Osteoblast (primary cell): Measurements from ENCODE around the gene OCA2. TPM values are rescaled to one million over a fixed set of nuclear protein-coding genes. Genes with fewer than 3 reads are reported as not detected.

Experiments
- DNase-seq: peaks from one replicate; pipeline ENCODE4 v3.0.0; 2011; ENCODE audit warnings: low spot score, mixed read lengths; ENCODE audit not compliant: insufficient read length; ENCODE audit errors: missing footprints
- H2AFZ ChIP-seq: 2 replicates; pipeline ENCODE4 v1.6.0; 2011; ENCODE audit warnings: mild to moderate bottlenecking, low read length
- H3K27ac ChIP-seq: 2 replicates; pipeline ENCODE4 v1.5.1; 2011; ENCODE audit warnings: mild to moderate bottlenecking, low read depth, low read length, moderate library complexity
- H3K27me3 ChIP-seq: 2 replicates; pipeline ENCODE4 v1.6.0; 2012; ENCODE audit warnings: mild to moderate bottlenecking, control low read depth, inconsistent platforms, low read length, moderate library complexity; ENCODE audit not compliant: insufficient read depth
- H3K36me3 ChIP-seq: 2 replicates; pipeline ENCODE4 v1.5.1; 2011; ENCODE audit warnings: mild to moderate bottlenecking, low read length, control low read depth, moderate library complexity; ENCODE audit not compliant: insufficient read depth
- H3K4me1 ChIP-seq: 2 replicates; pipeline ENCODE4 v1.5.1; 2011; ENCODE audit warnings: mild to moderate bottlenecking, low read length, control low read depth, moderate library complexity; ENCODE audit not compliant: insufficient read depth
- H3K4me2 ChIP-seq: 2 replicates; pipeline ENCODE4 v1.6.0; 2011; ENCODE audit warnings: mild to moderate bottlenecking, low read length; ENCODE audit not compliant: insufficient read depth
- H3K4me3 ChIP-seq: fragments of 200-600 bp; sonication (generic); 3 replicates; pipeline ENCODE4 v1.5.1; 2012; ENCODE audit warnings: mild to moderate bottlenecking, low read length, inconsistent platforms; ENCODE audit not compliant: insufficient read depth
- H3K79me2 ChIP-seq: 2 replicates; pipeline ENCODE4 v1.6.0; 2012; ENCODE audit warnings: mild to moderate bottlenecking, low read length, control low read depth, inconsistent platforms; ENCODE audit not compliant: insufficient read depth
- H3K9me3 ChIP-seq: 2 replicates; pipeline ENCODE4 v1.5.1; 2011; ENCODE audit warnings: low read depth, low read length, control low read depth
- H4K20me1 ChIP-seq: 2 replicates; pipeline ENCODE4 v1.6.0; 2012; ENCODE audit warnings: mild to moderate bottlenecking, low read length, control low read depth; ENCODE audit not compliant: insufficient read depth
- total RNA-seq: library from RNA; depleted of rRNA; stranded (reverse); fragments of >200 nt; gene quantifications from 2 replicates; pipeline ENCODE4 v1.2.3, GENCODE V29; 2012
- TF ChIP-seq, protein P1 (sequence below): IDR thresholded peaks from 2 replicates; pipeline ENCODE4 v1.5.1; 2011; ENCODE audit warnings: mild to moderate bottlenecking, low read depth, low read length, moderate library complexity; ENCODE audit errors: extremely low read depth

The OCA2 gene
- total RNA-seq, 1 donor: not detected

DNA sequence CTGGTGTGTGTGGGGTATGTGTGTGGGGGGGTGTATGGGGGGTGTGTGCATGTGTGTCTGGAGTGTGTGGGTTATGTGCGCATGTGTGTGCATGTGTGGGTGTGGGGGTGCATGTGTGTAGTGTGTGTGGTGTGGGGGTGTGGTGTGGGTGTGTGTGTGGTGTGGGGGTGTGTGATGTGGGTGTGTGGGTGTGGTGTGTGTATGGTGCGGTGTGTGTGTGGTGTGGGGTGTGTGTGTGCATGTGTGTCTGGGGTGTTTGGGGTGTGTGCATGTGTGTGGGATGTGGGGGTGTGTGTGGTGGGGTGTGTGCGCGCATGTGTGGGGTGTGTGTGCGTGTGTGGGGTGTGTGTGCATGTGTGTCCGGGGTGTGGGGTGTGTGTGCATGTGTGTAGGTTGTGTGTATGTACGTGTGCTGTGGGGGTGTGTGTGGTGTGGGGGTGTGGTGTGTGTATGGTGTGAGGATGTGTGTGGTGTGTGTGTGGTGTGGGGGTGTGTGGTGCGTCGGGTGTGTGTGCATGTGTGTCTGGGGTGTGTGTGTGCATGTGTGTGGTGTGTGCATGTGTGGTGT lies 6.2 kb upstream of the OCA2 start:
- peaks cover 3% of the 10 kb centered on the region for H3K27me3 ChIP-seq
- no peaks in the 10 kb centered on the region for H3K9me3 ChIP-seq
- no peaks in the 10 kb centered on the region for H3K4me1 ChIP-seq
- H2AFZ ChIP-seq: no peak overlapping the region
- no peak overlapping the region for H3K4me3 ChIP-seq
- no peak overlapping the region for H3K27ac ChIP-seq
- no peak overlapping the region for H3K4me2 ChIP-seq
- no peaks in the 10 kb centered on the region for H3K36me3 ChIP-seq
- TF ChIP-seq, protein P1, sequence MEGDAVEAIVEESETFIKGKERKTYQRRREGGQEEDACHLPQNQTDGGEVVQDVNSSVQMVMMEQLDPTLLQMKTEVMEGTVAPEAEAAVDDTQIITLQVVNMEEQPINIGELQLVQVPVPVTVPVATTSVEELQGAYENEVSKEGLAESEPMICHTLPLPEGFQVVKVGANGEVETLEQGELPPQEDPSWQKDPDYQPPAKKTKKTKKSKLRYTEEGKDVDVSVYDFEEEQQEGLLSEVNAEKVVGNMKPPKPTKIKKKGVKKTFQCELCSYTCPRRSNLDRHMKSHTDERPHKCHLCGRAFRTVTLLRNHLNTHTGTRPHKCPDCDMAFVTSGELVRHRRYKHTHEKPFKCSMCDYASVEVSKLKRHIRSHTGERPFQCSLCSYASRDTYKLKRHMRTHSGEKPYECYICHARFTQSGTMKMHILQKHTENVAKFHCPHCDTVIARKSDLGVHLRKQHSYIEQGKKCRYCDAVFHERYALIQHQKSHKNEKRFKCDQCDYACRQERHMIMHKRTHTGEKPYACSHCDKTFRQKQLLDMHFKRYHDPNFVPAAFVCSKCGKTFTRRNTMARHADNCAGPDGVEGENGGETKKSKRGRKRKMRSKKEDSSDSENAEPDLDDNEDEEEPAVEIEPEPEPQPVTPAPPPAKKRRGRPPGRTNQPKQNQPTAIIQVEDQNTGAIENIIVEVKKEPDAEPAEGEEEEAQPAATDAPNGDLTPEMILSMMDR: no peak
- H4K20me1 ChIP-seq: no peaks in the 10 kb centered on the region
- no peak for DNase-seq
- H3K79me2 ChIP-seq: no peaks in the 10 kb centered on the region

DNA sequence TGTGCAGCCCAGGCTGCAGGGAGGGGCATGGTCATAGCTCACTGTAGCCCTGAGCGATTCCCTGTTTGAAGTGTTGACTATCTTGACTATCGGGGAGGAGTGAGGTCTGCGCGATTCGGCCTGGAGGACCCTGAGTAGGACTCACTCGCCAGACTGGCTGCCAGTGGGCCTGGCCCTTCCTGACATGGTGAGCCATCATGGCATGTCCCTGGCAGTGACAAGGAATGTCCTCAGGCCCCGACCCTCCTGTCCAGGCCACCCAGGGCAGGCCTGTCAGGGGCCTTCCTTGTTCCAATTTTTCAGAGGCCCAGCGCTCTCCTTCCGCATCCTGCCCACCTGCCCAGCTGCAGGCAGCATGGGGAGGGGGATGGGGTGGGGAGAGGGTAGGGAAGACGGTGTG lies 5.2 kb upstream of the OCA2 start:
- TF ChIP-seq, protein P1: no peak
- H3K9me3 ChIP-seq: no peaks in the 10 kb centered on the region

DNA sequence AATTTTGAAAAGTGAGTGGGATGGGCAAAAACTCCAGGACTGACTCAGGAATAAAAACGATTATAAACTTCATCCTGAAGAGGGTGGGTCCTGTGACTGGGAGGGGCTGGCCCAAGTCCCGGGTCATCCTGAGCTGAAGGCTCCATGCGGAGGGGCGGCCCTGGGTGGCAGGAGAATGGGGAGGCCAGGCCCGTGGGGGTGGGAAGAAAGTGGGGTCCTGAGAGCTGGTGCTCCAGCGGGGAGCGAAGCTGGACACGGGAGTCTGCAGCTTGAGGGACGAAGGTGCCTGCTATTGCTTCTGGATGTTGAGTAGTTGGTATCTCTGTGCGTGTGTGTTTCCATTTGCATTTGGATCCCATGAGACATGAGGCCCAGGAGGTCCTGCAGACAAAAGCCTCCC lies 4.7 kb upstream of the OCA2 start:
- TF ChIP-seq, protein P1: no peak
- peak; percentile 45 for DNase-seq
- no peak overlapping the region for H2AFZ ChIP-seq
- H3K36me3 ChIP-seq: no peaks in the 10 kb centered on the region
- H3K4me3 ChIP-seq: no peak overlapping the region
- H3K27ac ChIP-seq: no peak overlapping the region
- H4K20me1 ChIP-seq: no peaks in the 10 kb centered on the region
- H3K4me2 ChIP-seq: no peak overlapping the region
- H3K4me1 ChIP-seq: no peaks in the 10 kb centered on the region
- no peaks in the 10 kb centered on the region for H3K9me3 ChIP-seq
- H3K27me3 ChIP-seq: peaks cover 15% of the 10 kb centered on the region
- no peaks in the 10 kb centered on the region for H3K79me2 ChIP-seq

More for the DNA sequence above, 5.2 kb upstream of the OCA2 start:
- DNase-seq: peak; percentile 55
- Histone ChIP-seq H3K79me2 (no peaks in the 10 kb centered on the region), H3K4me2 (no peak overlapping the region), H4K20me1 (no peaks in the 10 kb centered on the region), H2AFZ (no peak overlapping the region), H3K36me3 (no peaks in the 10 kb centered on the region), H3K27me3 (peaks cover 13% of the 10 kb centered on the region), H3K4me3 (no peak overlapping the region), H3K27ac (no peak overlapping the region), H3K4me1 (no peaks in the 10 kb centered on the region)

DNA sequence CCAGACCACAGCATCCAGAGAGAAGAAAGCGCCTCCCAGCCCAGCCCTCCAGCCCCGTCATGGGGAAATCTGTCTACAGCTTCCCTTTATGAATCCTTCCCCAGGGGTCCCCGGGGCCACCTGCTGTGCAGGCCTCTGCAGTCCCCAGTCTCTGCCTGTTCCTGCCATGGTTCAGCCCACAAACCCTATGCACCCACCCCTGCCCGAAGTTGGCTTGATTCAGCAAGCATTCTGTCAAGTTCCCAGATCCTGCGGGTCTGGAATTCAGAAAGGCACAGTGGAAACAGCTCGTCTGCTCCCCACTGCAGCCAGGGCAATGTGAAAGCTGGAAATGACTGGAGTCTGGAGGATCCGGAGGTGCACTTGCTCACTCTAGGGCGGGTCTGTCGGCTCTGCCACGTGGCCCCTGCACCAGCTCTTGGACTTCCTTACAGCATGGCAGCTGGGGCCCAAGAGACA lies 2.9 kb upstream of the OCA2 start:
- Histone ChIP-seq H3K27me3 (peaks cover 34% of the 10 kb centered on the region), H4K20me1 (no peaks in the 10 kb centered on the region), H3K4me3 (no peak overlapping the region), H3K9me3 (no peaks in the 10 kb centered on the region), H3K36me3 (no peaks in the 10 kb centered on the region), H3K27ac (no peak overlapping the region), H3K79me2 (no peaks in the 10 kb centered on the region), H2AFZ (no peak overlapping the region), H3K4me2 (no peak overlapping the region), H3K4me1 (no peaks in the 10 kb centered on the region)
- TF ChIP-seq, protein P1: no peak
- peak; percentile 83 for DNase-seq
